Measurements from ENCODE around the gene DAP. TPM values are rescaled to one million over a fixed set of nuclear protein-coding genes. Genes with fewer than 3 reads are reported as not detected.

Gene DAP
- total and polyA plus RNA-seq, 2 of the 4 experiments (the other 2 are of a cell fraction) = 49.6 to 189 TPM

DNA sequence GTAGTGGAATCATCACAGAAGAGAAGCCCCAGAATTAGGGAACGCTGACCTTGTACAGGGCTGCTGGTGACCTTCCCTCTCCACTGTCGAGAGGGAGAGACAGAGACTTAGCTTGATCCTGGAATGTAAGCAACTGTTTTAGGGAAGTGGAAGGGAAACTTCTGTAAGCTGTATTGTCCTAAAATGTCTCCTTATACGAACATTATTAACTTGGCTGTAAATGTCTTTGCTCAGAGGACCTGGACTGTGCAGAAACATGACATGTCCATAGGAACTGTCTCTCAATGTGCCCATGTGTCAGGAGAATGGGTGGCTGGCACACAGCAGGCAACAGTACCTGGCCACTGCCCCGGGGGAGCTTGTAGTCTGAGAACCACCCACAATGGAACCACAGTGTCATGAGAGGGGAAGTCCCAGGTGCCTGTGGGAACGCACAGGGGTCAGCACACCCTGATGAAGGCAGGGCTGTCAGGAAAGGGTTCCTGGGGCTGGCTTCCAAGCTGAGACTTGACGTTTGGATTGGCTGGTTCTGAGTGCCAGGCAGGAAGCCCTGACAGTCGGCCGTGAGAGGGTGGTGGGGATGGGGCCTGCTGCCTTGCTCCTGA, 34.0 kb downstream of the DAP start:
- in situ Hi-C loops (cut with MboI; ENCODE audit: low sequenced_read_pairs) (no loop called here), intact Hi-C loops (cut with micrococcal nuclease) (no loop called here), dilution Hi-C loops (cut with HindIII; ENCODE audit: low sequenced_read_pairs, unreplicated experiment) (no loop called here)
- Histone ChIP-seq H3K4me3 (ENCODE audit: insufficient read depth, low read depth, low read length) (no peak overlapping the region), H3K9ac (ENCODE audit: low read depth, low read length) (no peak overlapping the region), H2BK20ac (ENCODE audit: low read depth, low read length) (peak overlapping the region; percentile 40), H3K56ac (ENCODE audit: extremely low read depth, insufficient read depth, low read length) (no peak overlapping the region), H3K9me1 (ENCODE audit: insufficient read depth, low read length) (peaks cover 41% of the 10 kb centered on the region), H3K27ac (ENCODE audit: insufficient read depth, low read length) (peak overlapping the region; percentile 59), H4K5ac (ENCODE audit: low read depth, low read length) (no peak overlapping the region), H3K27me3 (ENCODE audit: control insufficient read depth, insufficient read depth, low read length) (no peaks in the 10 kb centered on the region), H4K8ac (ENCODE audit: low read depth in 2 of 2, low read length in 2 of 2) (peak overlapping the region in 1 of 2 experiments; percentile 58; a peak in 2 of 4 replicates), H2BK5ac (ENCODE audit: low read depth, low read length, poor library complexity, severe bottlenecking) (peak overlapping the region; percentile 73), H2AK5ac (ENCODE audit: low read depth, low read length) (peak overlapping the region; percentile 91), H2BK120ac (ENCODE audit: low read depth, low read length) (peak overlapping the region; percentile 50), H3K36me3 (ENCODE audit: control insufficient read depth, insufficient read depth, low read length) (peaks cover 12% of the 10 kb centered on the region), H3K4ac (ENCODE audit: low read depth, low read length) (peak overlapping the region; percentile 70), H2BK15ac (ENCODE audit: low read depth, low read length) (peak overlapping the region; percentile 61; the same call in 1 of the 3 replicates), H2AK9ac (replicated peaks; ENCODE audit: low read depth, low read length, poor library complexity) (peak overlapping the region; percentile 17), H3K14ac (replicated peaks; ENCODE audit: low read depth, low read length) (peak overlapping the region; percentile 58), H3K4me1 (ENCODE audit: control insufficient read depth, insufficient read depth, low read length) (peaks cover 27% of the 10 kb centered on the region), H2AFZ (replicated peaks; ENCODE audit: low read length, poor library complexity) (peak overlapping the region; percentile 44), H4K20me1 (ENCODE audit: insufficient read depth, low read length) (0 out of 2 replicates have a peak, but pooled peaks cover 3% of the 10 kb centered on the region), H3K79me1 (ENCODE audit: low read depth in 1 of 2, low read length in 2 of 2) (peaks cover 44 to 84% of the 10 kb centered on the region in 2 experiments), H3K23ac (ENCODE audit: low read depth, low read length) (peak overlapping the region; percentile 48; the same call in 1 of the 2 replicates), H3K9me3 (ENCODE audit: control insufficient read depth, insufficient read depth, low read length) (no peaks in the 10 kb centered on the region), H3K18ac (ENCODE audit: low read depth, low read length) (peak overlapping the region; percentile 26), H3K4me2 (ENCODE audit: low read depth, low read length) (no peak overlapping the region), H4K91ac (ENCODE audit: insufficient read depth, low read depth, low read length) (peak overlapping the region; percentile 40)
- no peak; the same call in 1 of the 2 replicates for ATAC-seq (ENCODE audit: low read depth)
- no TSS peak for BruUV-seq (replicated peaks)
- WGBS, 2 experiments (ENCODE audit: extremely low coverage in 2 of 2, insufficient read length in 1 of 2) = 26% methylated on average over 3 of the region's 8 CpGs; no CpG with 5 or more reads in 1 of the 2 experiments
- ChIA-PET CTCF (interaction anchor here (1.1 kb wide), 1 partner anchor 12 kb away, joined by 3 read pairs; no protein-coding TSS in a partner anchor), POLR2A (ENCODE audit: unreplicated experiment) (no interaction called here)
- DNase-seq = no peak
- TF ChIP-seq CHD1 (IDR thresholded peaks at IDR 0.05; ENCODE audit: low read depth, low read length) (no peak), MXI1 (IDR thresholded peaks at IDR 0.05; ENCODE audit: borderline replicate concordance, low read depth, low read length) (no peak), POLR2A (IDR thresholded peaks at IDR 0.05; ENCODE audit: low read depth, low read length) (no peak), BHLHE40 (IDR thresholded peaks at IDR 0.05; ENCODE audit: low read depth, low read length) (no peak), MAFK (IDR thresholded peaks at IDR 0.05; ENCODE audit: low read depth, low read length) (no peak), FOS (IDR thresholded peaks at IDR 0.05; ENCODE audit: low read depth, low read length) (no peak), CEBPB (IDR thresholded peaks at IDR 0.05; ENCODE audit: low read depth, low read length) (no peak)
- TF ChIP-seq, protein P1, sequence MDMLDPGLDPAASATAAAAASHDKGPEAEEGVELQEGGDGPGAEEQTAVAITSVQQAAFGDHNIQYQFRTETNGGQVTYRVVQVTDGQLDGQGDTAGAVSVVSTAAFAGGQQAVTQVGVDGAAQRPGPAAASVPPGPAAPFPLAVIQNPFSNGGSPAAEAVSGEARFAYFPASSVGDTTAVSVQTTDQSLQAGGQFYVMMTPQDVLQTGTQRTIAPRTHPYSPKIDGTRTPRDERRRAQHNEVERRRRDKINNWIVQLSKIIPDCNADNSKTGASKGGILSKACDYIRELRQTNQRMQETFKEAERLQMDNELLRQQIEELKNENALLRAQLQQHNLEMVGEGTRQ (IDR thresholded peaks at IDR 0.05; ENCODE audit: low read depth, low read length) = no peak
